MM.1S (cell line): ENCODE measurements around the gene SCNM1.

Experiments used
- EZH2 ChIP-seq: fragments of 300-600 bp; sonication (generic); optimal IDR thresholded peaks from 2 replicates; pipeline ENCODE3; 2017; ENCODE audit warnings: low read depth, mild to moderate bottlenecking, antibody characterized with exemption, low read length, mixed read lengths
- EZH2phosphoT487 ChIP-seq: fragments of 300-600 bp; sonication (generic); IDR thresholded peaks from 2 replicates; pipeline ENCODE4 v1.6.1; 2018; ENCODE audit warnings: antibody characterized with exemption, low read length
- TF ChIP-seq, protein P1 (sequence below): fragments of 300-600 bp; sonication (generic); IDR thresholded peaks from 2 replicates; pipeline ENCODE4 v1.5.1; 2016; ENCODE audit warnings: antibody characterized with exemption, low read length, mixed read lengths

DNA sequence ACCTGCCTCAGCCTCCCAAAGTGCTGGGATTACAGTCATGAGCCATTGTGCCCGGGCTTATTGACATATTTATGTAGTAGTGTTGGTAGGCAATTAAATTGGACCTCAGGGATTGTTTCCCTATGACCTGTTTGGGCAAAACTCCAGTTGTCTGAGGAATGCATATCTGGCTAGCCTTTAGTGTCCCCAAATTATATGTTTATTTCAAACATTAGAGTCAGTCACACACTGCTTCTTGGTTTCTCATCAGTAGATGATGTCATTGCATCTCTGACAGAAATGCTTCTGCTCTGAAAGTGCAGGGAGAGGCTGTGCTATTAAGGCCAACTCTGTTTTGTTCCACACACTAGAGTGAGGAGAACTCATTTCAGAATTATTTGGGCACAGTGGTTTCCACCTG is 44.9 kb downstream of the SCNM1 start:
- TF ChIP-seq EZH2phosphoT487 (no peak), EZH2 (no peak)
- TF ChIP-seq, protein P1, sequence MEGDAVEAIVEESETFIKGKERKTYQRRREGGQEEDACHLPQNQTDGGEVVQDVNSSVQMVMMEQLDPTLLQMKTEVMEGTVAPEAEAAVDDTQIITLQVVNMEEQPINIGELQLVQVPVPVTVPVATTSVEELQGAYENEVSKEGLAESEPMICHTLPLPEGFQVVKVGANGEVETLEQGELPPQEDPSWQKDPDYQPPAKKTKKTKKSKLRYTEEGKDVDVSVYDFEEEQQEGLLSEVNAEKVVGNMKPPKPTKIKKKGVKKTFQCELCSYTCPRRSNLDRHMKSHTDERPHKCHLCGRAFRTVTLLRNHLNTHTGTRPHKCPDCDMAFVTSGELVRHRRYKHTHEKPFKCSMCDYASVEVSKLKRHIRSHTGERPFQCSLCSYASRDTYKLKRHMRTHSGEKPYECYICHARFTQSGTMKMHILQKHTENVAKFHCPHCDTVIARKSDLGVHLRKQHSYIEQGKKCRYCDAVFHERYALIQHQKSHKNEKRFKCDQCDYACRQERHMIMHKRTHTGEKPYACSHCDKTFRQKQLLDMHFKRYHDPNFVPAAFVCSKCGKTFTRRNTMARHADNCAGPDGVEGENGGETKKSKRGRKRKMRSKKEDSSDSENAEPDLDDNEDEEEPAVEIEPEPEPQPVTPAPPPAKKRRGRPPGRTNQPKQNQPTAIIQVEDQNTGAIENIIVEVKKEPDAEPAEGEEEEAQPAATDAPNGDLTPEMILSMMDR, result no peak
